Activated CD4-positive, alpha-beta T cell treated with anti-CD3 and anti-CD28 coated beads, Interleukin-2, amount 50 U/mL, for 16 hours (primary cell): ENCODE results near the gene RAB5B.
A peak's percentile ranks its signal among the peaks of the same experiment; 100 is the strongest.
"Not testable (repeated sequence)": the region's sequence is repeated elsewhere in the genome, so short reads cannot be mapped to it uniquely, and the experiment has no call there.

Source experiments
- DNase-seq: peaks from one replicate; pipeline ENCODE4 v3.0.0-alpha.2; 2020

Gene RAB5B

DNA sequence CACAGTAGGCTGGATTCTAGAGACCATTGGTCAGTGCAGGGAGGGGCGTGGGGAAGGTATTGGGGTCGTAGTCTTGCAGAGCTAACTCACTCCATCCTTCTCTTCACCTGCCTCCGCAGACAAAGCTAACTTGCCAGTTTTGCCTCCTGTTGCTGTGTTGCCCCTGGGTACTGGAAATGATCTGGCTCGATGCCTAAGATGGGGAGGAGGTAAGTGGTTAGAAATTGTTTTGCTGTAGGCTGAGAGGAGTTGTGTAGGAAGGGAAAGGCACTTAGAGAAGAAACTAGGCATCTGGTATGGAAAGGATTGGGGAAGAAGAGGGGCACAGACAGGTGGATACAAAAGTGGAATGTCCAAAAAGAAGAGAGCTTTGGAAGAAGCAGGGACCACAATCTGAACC, 31.8 kb upstream of the RAB5B start:
- no peak for DNase-seq

DNA sequence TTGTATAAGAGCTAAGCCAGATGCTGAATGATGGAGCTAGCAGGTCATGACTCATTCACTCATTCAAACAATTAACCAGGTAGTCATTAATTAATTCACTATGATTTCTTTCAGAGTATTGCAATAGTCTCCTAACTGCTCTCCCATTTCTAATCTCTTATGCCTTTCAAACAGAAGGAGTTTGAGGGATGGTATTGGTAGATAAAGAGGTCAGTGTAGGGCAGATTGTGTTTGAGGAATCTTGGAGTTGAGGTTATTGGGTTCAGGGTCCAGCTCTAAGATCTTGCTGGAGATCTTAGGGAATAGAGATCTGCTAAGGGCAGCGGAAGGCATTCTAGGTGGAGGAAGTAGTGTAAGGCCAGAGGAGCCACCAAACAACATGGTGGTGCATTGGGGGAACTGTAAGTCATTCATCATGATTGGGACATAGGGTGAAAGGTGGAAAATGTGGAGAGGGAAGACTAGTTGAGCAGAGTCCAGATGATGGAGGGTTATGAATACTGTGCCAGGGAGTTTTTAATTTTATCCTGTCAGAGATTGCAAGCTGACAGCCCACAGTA, 31.2 kb upstream of the RAB5B start:
- no peak for DNase-seq

- no peak for DNase-seq
These were observed 27.3 kb upstream of the RAB5B start for GRCh38 chr12:55946553-55946952.

DNA sequence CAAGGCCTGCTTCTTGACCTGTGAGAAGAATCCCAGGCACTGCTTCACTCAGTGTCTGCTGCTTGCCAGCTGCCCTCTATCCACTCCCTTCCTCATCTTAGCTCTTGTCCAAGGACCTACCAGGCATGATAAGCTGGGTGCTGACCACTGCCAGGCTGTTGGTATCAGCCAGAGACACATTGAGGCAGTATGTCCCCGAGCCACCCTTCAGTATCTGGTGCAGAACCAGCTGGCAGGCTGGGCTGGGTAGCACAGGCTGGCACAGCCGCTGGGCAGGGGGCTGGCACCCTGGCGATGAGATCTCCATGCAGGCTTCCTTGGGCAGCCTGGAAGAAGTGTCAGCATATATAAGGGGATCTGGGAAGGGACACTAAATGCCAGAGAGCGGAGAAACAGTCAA, 18.5 kb upstream of the RAB5B start:
- DNase-seq, result no peak

DNA sequence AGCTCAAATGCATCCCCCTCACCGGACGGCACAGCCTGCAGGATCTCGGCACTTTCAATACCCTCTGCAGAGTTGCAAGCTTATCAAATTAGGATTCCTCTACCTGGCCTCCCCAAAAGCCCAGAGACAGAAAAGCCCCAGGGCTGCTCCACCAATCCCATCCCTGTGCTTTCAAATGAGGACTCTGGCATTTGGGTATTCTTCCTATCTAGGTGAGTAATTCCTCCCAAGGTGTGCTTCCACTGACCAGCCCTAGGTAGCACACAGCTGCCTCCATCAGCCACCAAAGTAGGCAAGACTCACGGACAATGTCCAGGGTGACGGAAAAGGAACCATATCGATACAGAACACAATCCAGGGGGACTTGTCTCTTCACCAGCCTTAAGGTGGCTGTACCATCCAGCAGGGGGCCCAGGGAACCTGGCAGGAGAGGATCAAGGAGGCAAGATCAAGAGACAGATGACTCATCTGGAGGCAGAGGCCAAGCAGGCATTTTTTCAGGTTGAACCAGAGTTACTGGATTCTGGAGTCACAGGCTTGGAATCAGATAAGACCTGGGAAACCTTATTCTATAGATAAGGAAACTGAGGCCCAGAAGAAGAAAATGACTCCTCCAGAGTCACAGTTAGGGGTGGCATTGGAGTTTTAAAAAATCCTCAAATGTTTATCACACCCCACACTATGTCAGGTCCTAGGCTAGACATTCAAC, 17.9 kb upstream of the RAB5B start:
- DNase-seq, result peak; percentile 46

GRCh38 chr12:55957106-55957859, 16.6 kb upstream of the RAB5B start:
- DNase-seq, result no peak

GRCh38 chr12:55963760-55964159, 10.1 kb upstream of the RAB5B start:
- no peak for DNase-seq

GRCh38 chr12:55965240-55965639, 8.6 kb upstream of the RAB5B start:
- DNase-seq, result no peak

DNA sequence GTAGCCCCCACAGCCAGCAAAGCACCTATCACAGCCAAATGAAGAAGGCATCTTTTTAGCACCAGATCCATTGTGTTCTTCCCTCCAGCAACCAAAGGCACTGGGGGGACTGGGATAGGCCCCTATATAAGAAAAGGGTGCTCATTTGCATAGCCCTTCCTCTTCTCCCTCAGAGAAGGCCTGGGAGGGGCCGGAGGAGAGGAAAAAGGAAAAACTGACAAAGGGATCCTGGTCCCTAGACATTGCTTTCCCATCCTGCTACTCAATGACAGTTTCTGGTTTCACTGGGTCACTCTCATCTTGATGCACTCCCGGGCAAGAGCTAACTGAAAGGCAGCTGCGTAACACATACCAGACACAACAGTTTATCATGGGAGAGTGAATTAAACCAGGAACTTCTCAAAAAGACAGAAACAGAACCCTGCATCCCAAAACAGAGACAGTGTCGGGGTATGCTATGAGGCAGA, 7.9 kb upstream of the RAB5B start, which contains the start of gene PMEL:
PMEL (minus strand) TSS at position 102 of the 467 bp plus-strand sequence; CDS start at position 71, 31 bp downstream.
- no peak for DNase-seq

GRCh38 chr12:55966408-55967281, 7.2 kb upstream of the RAB5B start, which contains the start of gene CDK2:
Gene CDK2 (plus strand): TSS chr12:55966830. CDS start chr12:55967009, 179 bp downstream.
- peak; percentile 91 for DNase-seq

GRCh38 chr12:55969356-55969755, 4.5 kb upstream of the RAB5B start:
- DNase-seq, result no peak

- DNase-seq, result no peak
These were observed 3.1 kb upstream of the RAB5B start for GRCh38 chr12:55970775-55971174.

GRCh38 chr12:55972042-55972441, 1.8 kb upstream of the RAB5B start:
- DNase-seq, result no peak

DNA sequence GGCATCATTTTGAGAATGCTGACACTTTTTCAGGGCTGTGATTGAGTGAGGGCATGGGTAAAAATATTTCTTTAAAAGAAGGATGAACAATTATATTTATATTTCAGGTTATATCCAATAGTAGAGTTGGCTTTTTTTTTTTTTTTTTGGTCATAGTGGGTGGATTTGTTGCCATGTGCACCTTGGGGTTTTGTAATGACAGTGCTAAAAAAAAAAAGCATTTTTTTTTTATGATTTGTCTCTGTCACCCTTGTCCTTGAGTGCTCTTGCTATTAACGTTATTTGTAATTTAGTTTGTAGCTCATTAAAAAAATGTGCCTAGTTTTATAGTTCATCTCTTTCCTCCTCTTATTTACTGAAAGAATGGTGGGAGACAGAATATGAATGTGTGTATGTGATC, 1.4 kb upstream of the RAB5B start:
- DNase-seq, result no peak

DNA sequence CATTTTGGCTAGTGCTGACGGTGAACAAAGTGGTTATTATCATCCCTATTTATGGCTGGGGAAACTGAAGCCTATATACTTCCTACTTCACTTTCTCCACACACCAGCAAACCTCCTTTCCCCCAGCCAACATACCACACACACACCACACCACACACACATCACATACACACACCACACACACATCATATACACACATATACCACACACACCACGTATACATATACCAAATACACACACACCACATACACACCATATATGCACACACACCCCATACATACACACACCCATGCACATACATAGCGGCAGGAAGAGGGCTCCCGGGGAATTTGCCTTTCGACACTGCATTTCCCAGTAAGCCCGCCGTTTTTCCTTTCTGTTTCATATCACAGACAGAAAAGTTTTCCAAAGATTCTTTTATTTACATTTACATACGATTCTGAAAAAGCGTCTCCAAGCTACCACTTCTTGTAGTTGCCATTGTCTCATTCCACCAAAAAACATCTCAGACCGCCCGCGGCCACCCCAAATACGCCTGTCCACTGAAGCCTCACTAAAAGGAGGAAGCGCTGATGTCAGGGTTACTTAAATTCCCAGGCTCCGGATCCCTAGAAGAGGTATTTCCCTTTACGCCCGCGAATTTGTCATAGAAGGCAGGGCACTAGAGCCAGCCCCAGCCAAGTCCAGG, 823 bp upstream of the RAB5B start:
- DNase-seq, result peak; percentile 20

DNA sequence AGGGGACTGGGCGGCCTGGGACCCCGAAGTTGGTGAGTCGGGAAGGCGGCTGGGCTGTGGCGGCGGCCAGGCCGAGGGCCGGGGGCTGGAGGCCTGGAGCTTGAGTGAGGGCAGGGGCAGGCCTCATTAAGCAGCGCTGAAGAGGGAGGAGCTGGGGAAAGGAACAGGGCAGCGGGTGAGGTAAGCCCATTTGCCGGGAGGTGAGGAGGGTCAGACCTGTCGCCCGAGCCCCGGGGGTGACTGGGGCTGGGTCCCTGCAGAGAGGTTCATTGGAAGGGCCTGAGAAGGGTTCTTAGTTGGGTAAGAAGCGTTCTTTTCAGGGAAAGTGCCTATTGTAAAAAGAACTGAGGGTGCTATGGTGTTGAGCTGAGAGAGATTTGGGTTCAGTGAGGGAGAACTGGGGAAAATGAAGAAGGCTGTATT, 441 bp downstream of the RAB5B start:
- peak; percentile 47 for DNase-seq

GRCh38 chr12:55978393-55978792, 4.5 kb downstream of the RAB5B start:
- no peak for DNase-seq

- no peak for DNase-seq
These were observed 5.2 kb downstream of the RAB5B start for GRCh38 chr12:55979069-55979468.

GRCh38 chr12:55981882-55982281, 8.0 kb downstream of the RAB5B start:
- not testable (repeated sequence) for DNase-seq

GRCh38 chr12:55982319-55982936, 8.6 kb downstream of the RAB5B start:
- no peak for DNase-seq

- DNase-seq, result no peak
These were observed 9.5 kb downstream of the RAB5B start for GRCh38 chr12:55983232-55983842.
